ENCODE measurements around the gene SNHG17.
"Not testable (repeated sequence)": the region's sequence is repeated elsewhere in the genome, so short reads cannot be mapped to it uniquely, and the experiment has no call there.

SNHG17 gene

DNA sequence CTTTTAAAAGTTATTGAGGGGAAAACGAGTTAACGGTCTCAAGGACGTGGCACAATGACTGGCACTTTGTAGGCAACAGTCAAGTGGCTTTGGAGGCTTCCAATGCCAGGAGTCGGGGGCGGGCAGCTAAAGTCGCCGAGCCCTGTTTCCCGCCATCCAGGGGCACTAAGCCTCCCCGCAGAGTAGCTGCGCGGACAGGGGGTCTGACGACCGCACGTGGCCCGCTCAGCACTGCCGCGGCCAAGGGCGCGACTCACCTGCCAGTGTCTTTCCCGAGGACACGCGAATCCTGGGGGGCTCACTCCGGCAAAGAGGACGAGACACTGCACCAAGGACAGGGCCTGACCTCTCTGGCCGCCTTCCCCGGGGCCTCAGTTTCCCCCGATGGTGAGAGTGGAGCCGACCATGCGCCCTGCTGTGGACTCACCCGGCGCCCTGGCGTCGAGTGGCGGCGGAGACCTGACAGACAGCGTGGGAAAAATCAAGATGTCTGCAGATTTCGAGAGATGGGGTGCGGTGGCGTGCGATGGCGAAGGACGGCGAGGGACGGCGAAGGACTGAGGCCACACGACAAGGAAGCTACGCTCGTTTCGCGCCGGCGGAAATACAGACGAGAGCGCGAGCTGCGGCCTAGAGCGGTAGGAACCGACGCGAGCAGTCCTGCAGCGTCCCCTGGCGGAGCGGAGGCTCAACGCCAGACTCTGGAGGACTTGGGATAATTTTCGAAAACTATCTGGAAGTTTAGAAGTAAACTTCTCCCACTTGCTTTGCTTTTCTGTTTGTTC is at the start of gene SNHG17:
TSS of gene SNHG17 (minus strand) at position 559 of the 785 bp plus-strand sequence.
- DNase-seq (ENCODE audit: low read depth in 2 of 2) = peak; percentile 83 to 85

DNA sequence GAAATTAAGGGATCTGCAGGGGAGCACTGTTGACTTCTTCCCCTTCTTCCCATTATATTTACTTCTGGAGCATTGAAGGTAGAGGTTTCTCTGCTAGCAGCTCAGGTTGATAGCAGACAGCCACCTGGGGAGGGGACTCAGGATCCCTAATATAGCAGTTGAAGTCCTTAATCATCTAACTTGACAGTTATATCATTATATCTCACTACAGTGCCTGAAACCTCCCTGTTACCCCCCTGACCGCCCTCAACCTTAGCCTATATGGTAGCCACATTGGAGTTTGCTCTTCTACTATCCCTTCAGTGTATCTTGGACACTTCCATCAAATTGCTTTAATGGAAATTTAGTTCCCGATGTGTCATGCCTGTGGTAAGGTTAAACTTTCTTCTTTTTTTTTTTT is 44.5 kb upstream of the SNHG17 start:
- DNase-seq (ENCODE audit: low read depth in 2 of 2) = no peak

DNA sequence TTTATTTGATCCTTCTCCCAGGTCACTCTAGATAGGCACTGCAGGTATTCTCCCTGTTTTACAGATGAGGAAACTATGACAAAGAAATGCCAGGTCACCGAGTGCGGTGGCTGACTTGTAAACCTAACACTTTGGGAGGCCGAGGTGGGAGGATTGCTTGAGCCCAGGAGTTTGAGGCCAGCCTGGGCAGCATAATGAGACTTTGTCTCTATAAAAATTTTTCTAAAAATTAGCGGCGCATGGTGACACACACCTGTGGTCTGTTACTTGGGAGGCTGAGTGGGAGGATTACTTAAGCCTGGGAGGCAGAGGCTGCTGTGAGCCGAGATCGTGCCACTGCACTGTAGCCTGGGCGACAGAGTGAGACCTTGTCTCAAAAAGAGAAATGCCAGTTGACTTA is 42.6 kb upstream of the SNHG17 start:
- no peak for DNase-seq (ENCODE audit: low read depth in 2 of 2)

DNA sequence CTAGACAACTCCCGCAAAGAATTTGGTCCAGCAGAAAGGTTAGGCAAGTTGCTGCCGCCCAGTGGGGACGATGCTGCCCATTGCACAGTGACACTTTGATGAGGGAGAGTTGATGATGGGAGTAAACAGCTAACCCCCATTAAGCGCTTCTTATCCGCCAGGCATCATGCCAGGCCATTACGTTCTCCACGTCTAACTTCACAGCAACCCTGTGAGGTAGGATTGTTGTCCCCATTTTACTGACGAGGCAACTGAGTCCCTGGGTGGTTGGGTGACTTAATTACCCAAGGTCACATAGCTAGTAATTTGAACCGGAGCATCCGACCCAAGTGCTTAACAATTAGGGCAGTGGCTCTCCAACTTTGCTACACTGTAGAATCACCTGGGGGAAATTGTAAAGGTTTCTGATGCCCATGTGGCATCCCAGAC is 38.3 kb upstream of the SNHG17 start:
- no peak for DNase-seq (ENCODE audit: low read depth in 2 of 2)

DNA sequence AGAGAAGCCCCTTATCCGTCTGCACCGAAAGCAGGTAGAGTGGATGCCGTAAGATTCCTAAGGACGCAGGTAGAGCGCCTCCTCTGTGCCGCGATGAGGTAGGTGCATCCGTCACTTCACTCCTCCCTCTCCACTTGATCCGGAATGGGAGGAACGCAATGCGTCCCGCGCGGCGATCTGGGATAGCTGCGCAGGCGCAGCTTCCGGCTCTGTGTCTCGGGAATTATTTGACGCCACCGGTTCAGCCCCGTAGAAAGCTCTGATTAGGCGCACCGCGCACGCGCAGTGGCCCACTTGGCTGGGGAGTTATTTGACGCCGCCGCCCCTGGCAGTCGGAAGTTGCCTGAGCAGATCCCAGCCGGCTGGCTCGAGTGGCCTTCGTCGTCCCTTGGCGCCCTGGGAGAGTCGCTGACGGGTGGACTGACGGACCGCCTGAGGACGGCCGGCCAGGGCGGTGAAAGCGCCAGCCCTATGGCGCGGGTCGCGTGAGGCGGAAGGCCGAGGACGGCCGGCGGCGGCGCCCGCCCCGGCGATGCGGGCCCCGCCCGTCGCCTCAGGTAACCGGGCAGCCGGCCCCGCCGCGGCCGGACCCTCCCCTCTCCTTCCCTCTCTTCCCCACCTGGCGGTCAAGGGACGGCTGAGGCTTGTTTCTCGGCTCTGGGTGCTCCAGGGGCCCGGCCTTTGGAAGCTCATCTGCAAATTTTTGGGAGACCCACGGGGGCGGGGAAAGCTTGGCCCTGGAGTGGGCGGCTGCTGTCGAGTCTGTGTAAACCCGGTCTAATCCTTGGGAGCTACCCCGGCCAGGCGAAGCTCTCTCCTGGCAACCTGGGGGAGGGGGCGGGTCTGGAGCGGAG is 37.6 kb upstream of the SNHG17 start, which contains the start of gene RALGAPB:
TSS of gene RALGAPB (plus strand) at position 331 of the 854 bp plus-strand sequence. CDS start 15,590 bp downstream, outside the sequence.
- DNase-seq (ENCODE audit: low read depth in 2 of 2) = peak; percentile 96 to 97

DNA sequence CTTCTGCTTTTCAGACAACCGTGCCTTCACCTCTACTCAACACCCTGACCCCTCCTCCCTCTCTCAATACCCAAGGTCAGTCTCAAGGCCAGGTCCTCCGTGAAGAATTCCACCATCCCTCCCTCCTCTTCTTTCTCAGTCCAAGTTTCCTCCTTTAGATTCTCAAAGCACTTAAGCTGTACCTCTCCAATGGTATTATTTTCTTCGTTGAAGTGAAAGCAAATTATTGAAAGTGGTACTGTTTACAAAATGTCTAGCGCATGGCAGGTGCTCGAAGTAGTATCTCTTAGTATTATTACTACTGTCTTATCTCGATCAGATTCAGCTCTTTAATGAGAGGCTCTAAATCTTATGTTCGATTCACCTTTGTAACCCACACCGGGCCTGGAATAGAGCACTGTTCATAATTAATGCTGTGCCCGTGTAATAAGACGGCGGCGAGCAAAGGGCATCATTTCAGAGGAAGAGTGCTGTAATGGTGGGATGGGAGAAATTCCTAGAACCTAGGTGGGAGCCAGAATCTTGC is 36.9 kb upstream of the SNHG17 start:
- no peak for DNase-seq (ENCODE audit: low read depth in 2 of 2)

DNA sequence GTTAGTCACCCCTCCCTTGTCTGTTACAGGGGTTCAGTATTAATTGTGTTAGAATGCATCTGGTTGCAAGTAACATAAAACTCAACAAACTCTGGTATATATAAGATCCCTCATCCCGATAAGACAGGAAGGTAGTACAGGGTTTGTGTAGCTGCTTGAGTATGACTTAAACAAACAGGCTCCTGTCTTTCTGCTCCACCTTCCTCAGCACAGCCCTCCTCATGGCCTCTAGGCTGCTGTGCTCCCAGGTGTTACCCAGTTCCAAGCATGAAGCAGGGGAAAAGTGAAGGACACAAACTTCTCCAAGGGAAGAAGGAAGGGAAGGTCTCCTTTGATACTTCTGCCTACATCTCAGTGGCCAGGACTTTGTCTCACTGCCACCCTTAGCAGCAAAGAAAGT is 36.1 kb upstream of the SNHG17 start:
- no peak for DNase-seq (ENCODE audit: low read depth in 2 of 2)

DNA sequence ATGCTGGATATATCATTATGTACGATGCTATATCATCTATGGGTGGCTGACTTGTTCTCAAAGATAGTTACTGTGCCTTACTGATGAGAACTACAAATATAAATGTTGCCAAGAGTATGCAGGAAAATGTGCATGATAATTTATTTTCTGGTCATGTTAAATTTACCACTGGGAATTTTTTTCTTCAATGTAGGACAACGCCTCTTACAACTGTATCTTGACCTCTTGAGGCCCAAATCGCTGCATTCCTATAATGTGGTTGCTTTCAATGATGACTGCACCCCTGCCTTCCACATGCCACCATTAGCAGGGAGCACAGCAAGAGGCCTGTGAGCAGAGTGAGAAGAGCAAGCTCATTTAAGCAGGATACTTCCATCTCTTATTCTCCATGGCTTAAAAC is 31.9 kb upstream of the SNHG17 start:
- DNase-seq (ENCODE audit: low read depth in 2 of 2) = no peak

DNA sequence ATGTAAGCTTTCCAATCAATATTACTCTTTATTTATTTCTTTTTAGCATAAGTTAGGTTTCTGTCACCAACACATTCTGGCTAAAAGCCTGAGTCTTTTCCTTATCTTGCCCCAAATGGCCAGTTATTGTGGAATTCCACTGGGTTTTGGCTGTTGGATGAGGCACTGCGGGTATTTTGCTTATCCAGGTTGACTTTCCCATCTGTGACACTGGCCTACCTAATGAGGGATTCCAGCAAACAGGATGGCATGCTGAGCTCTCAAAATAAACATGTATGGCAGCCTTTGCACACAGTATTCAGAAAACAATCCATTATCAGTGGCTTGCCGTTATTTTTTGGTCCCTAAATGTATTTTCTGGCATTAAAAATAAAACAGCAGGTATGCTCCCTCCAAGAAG is 31.0 kb upstream of the SNHG17 start:
- no peak for DNase-seq (ENCODE audit: low read depth in 2 of 2)

DNA sequence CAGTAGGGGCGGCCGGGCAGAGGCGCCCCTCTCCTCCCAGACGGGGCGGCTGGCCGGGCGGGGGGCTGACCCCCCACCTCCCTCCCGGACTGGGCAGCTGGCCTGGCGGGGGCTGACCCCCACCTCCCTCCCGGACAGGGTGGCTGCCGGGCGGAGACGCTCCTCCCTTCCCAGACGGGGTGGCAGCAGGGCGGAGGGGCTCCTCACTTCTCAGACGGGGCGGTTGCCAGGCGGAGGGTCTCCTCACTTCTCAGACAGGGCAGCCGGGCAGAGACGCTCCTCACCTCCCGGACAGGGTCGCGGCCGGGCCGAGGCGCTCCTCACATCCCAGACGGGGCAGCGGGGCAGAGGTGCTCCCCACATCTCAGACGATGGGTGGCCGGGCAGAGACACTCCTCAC is 26.4 kb upstream of the SNHG17 start:
- DNase-seq (ENCODE audit: low read depth in 2 of 2) = not testable (repeated sequence)

DNA sequence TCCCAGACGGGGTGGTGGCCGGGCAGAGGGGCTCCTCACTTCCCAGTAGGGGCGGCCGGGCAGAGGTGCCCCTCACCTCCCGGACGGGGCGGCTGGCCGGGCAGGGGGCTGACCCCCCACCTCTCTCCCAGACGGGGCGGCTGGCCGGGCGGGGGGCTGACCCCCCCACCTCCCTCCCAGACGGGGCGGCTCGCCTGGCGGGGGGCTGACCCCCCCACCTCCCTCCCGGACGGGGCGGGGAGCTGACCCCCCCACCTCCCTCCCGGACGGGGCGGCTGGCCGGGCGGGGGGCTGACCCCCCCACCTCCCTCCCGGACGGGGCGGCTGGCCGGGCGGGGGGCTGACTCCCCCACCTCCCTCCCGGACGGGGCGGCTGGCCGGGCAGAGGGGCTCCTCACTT is 26.0 kb upstream of the SNHG17 start:
- not testable (repeated sequence) for DNase-seq (ENCODE audit: low read depth in 2 of 2)

DNA sequence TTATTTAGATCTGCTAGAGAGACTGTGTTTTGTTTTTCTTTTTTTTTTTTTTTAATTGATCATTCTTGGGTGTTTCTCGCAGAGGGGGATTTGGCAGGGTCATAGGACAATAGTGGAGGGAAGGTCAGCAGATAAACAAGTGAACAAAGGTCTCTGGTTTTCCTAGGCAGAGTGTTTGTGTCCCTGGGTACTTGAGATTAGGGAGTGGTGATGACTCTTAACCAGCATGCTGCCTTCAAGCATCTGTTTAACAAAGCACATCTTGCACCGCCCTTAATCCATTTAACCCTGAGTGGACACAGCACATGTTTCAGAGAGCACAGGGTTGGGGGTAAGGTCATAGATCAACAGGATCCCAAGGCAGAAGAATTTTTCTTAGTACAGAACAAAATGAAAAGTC is 25.5 kb upstream of the SNHG17 start:
- DNase-seq (ENCODE audit: low read depth in 2 of 2) = not testable (repeated sequence)

DNA sequence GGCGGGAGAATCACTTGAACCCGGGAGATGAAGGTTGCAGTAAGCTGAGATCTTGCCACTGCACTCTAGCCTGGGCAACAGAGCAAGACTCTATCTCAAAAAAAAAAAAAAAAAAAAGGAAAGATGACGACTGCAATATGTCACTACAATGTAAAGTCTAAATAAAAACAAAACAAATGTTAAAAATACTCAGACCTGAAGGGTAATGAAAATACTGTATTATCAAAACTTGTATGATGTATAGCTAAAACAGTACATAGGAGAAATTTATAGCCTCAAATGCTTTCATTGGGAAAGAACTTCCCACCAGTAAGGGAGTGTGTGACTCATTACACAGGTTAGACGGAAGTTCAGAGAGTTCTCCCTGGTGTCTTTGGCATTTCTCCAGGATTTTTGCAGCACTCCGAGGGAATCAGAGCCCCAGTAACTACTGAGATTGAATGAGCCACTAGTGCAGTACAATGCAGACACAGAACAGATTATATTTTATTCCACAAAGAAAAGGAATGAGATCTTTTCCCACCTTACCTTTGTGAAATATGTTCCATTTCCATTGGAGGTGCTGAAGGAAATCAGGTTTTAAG is 25.0 kb upstream of the SNHG17 start:
- no peak for DNase-seq (ENCODE audit: low read depth in 2 of 2)

DNA sequence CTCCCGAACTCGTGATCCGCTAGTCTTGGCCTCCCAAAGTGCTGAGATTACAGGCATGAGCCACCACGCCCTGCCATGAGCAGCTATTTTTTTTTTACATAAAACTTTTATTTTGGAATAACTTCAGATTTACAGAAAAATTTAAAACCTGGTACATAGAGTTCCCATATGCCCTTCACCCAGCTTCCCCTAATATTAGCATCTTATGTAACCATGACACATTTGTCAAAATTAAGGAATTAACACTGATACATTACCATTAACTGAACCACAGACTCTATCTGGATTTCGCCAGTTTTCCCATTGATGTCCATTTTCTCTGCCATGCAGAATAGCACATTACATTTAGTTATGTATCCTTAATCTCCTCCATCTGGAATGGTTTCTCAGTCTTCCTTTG is 23.2 kb upstream of the SNHG17 start:
- no peak for DNase-seq (ENCODE audit: low read depth in 2 of 2)

DNA sequence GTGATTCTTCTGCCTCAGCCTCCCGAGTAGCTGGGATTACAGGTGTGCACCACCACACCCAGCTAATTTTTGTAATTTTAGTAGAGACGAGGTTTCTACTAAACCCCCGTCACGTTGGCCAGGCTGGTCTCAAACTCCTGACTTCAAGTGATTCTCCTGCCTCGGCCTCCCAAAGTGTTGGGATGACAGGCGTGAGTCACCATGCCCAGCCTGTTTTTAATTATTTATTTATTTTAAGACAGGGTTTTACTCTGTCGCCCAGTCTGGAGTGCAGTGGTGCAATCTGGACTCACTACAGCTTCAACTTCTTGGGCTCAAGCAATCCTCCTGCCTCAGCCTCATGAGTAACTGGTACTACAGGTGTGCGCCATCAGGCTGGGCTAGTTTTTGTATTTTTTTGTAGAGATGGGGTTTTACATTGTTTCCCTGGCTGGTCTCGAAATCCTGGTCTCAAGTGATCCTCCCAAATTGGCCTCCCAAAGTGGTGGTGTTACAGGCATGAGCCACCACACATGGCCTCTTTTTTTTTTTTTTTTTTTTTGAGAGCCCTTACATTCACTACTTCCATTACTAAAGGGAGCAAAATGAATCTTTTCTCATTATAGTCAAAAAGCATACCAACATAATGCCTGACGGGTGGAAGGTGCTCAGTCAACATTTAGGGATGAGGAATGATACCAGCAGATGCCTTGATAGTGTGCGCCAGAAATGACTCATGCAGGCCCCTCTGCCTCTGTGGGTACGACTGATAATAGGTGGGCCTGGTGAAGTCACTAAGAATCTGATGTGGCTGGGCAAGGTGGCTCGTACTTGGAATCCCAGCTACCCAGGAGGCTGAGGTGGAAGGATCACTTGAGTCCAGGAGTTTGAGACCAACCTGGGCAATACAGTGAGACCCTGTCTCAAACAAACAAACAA is 19.7 kb upstream of the SNHG17 start:
- DNase-seq (ENCODE audit: low read depth in 2 of 2) = no peak

DNA sequence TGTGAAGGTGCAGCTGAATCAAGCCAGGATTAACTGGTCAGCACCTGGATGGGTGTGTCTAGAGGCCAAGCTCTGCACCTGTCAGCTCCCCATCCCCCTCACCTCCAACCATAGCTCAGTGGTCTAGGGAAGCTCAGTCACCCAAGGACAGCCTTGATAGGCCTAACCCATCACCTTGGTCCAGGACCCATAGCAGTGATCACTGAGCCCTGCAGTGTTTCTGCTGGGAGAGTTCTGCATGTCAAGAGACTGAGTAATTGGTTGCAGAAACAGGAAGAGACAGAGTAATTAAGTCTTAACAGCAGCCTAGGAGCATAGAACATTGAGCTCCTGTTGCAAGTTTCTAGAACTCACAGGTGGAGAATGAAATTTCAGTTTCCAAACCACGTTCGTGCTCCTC is 18.8 kb upstream of the SNHG17 start:
- DNase-seq (ENCODE audit: low read depth in 2 of 2) = no peak

DNA sequence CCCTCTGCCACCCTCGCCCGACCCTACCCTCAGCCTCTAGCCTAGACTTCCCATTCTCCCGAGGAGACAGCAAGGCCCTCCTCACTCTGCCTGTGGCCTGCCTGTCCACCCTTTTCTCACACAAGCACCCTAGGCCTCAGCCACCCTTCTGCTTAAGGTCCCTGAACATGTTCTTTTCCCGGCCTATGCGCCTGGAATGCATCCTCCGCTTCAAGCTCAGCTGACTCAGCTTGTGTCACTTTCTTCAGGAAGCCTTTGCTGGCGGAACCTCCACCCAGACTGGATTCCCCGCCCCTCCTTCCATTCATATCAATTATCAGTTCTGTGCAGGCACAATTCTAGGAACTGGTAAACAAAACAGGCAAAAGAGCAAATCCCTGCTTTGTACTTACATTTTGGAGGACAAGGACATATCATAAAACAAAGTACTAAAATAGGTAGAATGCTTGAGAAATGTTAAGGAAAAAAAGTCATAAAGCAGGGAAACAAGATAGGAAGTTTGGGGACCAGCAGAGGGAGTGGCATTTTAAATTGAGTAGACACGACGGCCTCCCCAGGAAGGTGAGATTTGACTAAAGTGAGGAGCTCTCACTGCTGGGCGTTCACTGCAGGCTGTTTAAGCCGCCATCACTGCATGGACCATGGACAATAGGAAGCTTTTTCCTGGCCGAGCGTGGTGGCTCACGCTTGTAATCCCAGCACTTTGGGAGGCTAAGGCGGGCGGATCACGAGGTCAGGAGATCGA is 17.9 kb upstream of the SNHG17 start:
- DNase-seq (ENCODE audit: low read depth in 2 of 2) = no peak

DNA sequence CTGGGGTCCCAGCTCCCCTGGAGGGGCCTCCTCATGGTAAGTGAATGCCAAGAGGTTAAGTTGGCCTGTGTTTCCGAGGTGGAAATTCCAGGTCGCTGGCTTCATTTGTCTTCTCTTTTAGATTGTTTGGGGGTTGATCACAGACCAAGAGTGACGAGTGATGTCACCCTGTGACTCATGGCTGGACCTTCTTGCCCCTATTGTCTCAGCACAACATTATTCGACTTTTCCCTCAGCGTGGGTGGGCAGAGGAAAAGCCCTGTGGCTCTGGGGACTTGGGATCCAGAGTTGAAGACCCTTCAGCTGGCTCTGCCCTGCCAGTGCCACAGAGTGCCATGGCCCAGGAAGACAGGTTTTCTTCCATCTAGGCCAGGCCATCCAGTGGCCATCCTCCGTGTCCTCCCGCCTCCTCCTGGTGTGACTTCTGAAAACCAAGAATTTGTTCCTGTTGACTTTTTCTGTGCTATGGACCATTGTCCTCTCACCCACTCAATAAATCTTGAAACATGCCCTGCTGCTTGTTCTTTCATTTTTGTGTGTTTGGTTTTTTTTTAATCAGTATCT is 15.4 kb upstream of the SNHG17 start:
- DNase-seq (ENCODE audit: low read depth in 2 of 2) = no peak

DNA sequence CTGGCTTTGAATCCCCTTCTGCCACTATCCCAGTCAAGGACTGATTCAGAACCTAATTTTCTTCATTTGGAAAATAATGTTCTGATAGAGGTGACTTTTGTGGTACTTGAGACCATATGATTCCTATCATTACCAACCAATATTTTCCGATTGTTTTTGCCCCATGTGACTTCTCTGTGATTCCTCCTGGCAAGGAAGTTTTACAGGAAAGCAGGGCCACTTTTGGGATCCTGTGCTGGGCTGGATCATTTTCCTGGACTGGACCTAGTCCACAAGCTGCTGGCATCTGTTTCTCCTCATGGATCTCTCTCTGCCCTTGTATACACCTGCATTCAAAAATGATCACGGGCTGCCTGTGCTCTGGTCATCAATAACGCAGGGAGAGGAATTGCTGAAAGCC is 13.9 kb upstream of the SNHG17 start:
- no peak for DNase-seq (ENCODE audit: low read depth in 2 of 2)
